HepG2 (cell line): ENCODE data around the gene SPDYE11. TPM values are rescaled to one million over a fixed set of nuclear protein-coding genes. Genes with fewer than 3 reads are reported as not detected.
"Not testable (repeated sequence)": the region's sequence is repeated elsewhere in the genome, so short reads cannot be mapped to it uniquely, and the experiment has no call there.

ENCODE experiments used
- CREB3 ChIP-seq: sonication (generic); formaldehyde crosslinking; IDR thresholded peaks from 2 replicates; pipeline ENCODE4 v1.5.0; 2020; ENCODE audit warnings: missing genetic modification reagents
- GABPA ChIP-seq, 2 experiments: IDR thresholded peaks; 2 replicates each; pipeline ENCODE4 v1.6.1; 2011 to 2016; ENCODE audit warnings: low read depth in 2 of 2, low read length in 1 of 2, missing biosample characterization in 1 of 2, missing genetic modification characterization in 1 of 2
- HOXA5 ChIP-seq: sonication (generic); formaldehyde crosslinking; IDR thresholded peaks from 2 replicates; pipeline ENCODE4 v1.4.0; 2020; ENCODE audit warnings: missing genetic modification reagents
- KAT7 ChIP-seq: IDR thresholded peaks from 2 replicates; pipeline ENCODE4 v1.6.1; 2018; ENCODE audit warnings: borderline replicate concordance, missing compliant biosample characterization
- MAZ ChIP-seq, 2 experiments: sonication (generic) in 1 of 2; formaldehyde crosslinking in 1 of 2; IDR thresholded peaks; 2 replicates each; pipeline versions ENCODE4 v1.5.0 to v1.6.1; 2012 to 2020; ENCODE audit warnings: low read depth in 2 of 2, mild to moderate bottlenecking in 2 of 2, borderline replicate concordance in 1 of 2, improper control_type of control experiment in 1 of 2, low read length in 1 of 2, missing genetic modification reagents in 1 of 2, moderate library complexity in 1 of 2
- MYC ChIP-seq: sonication (generic); formaldehyde crosslinking; IDR thresholded peaks from 2 replicates; pipeline ENCODE4 v1.9.0; 2021; ENCODE audit warnings: missing genetic modification reagents, borderline replicate concordance
- NFYC ChIP-seq: IDR thresholded peaks from 2 replicates; pipeline ENCODE4 v1.6.1; 2016; ENCODE audit warnings: missing genetic modification reagents, missing compliant biosample characterization
- NR2C2 ChIP-seq: sonication (generic); formaldehyde crosslinking; IDR thresholded peaks from 2 replicates; pipeline ENCODE4 v1.4.0; 2020; ENCODE audit warnings: missing genetic modification reagents, mild to moderate bottlenecking, moderate library complexity, borderline replicate concordance
- SALL2 ChIP-seq: sonication (generic); formaldehyde crosslinking; IDR thresholded peaks from 2 replicates; pipeline ENCODE4 v1.8.1; 2023; ENCODE audit warnings: mild to moderate bottlenecking, missing genetic modification reagents, inconsistent platforms
- SOX5 ChIP-seq: IDR thresholded peaks from 2 replicates; pipeline ENCODE4 v1.6.1; 2016; ENCODE audit warnings: borderline replicate concordance
- SP4 ChIP-seq: sonication (generic); formaldehyde crosslinking; IDR thresholded peaks from 2 replicates; pipeline ENCODE4 v1.8.1; 2023; ENCODE audit warnings: mild to moderate bottlenecking, missing genetic modification reagents
- THAP11 ChIP-seq: IDR thresholded peaks from 2 replicates; pipeline ENCODE4 v1.6.1; 2016; ENCODE audit warnings: missing biosample characterization, missing genetic modification reagents
- ZFP90 ChIP-seq: sonication (generic); formaldehyde crosslinking; IDR thresholded peaks from 2 replicates; pipeline ENCODE4 v1.8.0; 2022; ENCODE audit warnings: missing genetic modification reagents, mild to moderate bottlenecking, inconsistent platforms, borderline replicate concordance
- ZFP91 ChIP-seq: sonication (generic); formaldehyde crosslinking; IDR thresholded peaks from 2 replicates; pipeline ENCODE4 v1.9.0; 2022; ENCODE audit warnings: missing genetic modification reagents, mild to moderate bottlenecking, borderline replicate concordance
- ZFY ChIP-seq: sonication (generic); formaldehyde crosslinking; IDR thresholded peaks from 2 replicates; pipeline ENCODE4 v1.4.0; 2020; ENCODE audit warnings: missing genetic modification reagents
- ZMYM4 ChIP-seq: sonication (generic); formaldehyde crosslinking; IDR thresholded peaks from 2 replicates; pipeline ENCODE4 v1.8.1; 2023; ENCODE audit warnings: mild to moderate bottlenecking, missing genetic modification reagents
- ZNF362 ChIP-seq: sonication (generic); formaldehyde crosslinking; IDR thresholded peaks from 2 replicates; pipeline ENCODE4 v1.4.0; 2020; ENCODE audit warnings: missing genetic modification reagents, mild to moderate bottlenecking, borderline replicate concordance
- ZNF614 ChIP-seq: IDR thresholded peaks from 2 replicates; pipeline ENCODE4 v1.6.1; 2018; ENCODE audit warnings: missing biosample characterization, missing genetic modification reagents, inconsistent platforms, borderline replicate concordance
- ZNF687 ChIP-seq: sonication (generic); formaldehyde crosslinking; IDR thresholded peaks from 2 replicates; pipeline ENCODE4 v1.5.1; 2020; ENCODE audit warnings: mild to moderate bottlenecking, missing genetic modification reagents, moderate library complexity
- polyA plus RNA-seq, 8 experiments: library from polyadenylated mRNA; depleted of rRNA in 3 of 8; stranded (reverse) in 7 of 8; unstranded in 1 of 8; fragments of >200 nt; fragmentation: Illumina TruSeq in 4 of 8; extraction: Trizol in 4 of 8; gene quantifications; 2 replicates each; pipeline versions ENCODE4 v1.2.1 to v1.2.3, GENCODE V29; 2011 to 2016; ENCODE audit warnings: low read depth in 4 of 8, missing spikeins in 1 of 8, mixed read lengths in 1 of 8; ENCODE audit not compliant: insufficient read depth in 1 of 8
- total RNA-seq, 5 experiments: library from RNA; depleted of rRNA; stranded (reverse); fragments of >200 nt; fragmentation: Illumina TruSeq; extraction: Trizol; gene quantifications; 2 replicates each; pipeline ENCODE4 v1.2.3, GENCODE V29; 2016; ENCODE audit warnings: low read depth in 1 of 5

Gene SPDYE11
- total and polyA plus RNA-seq, 2 of the 13 experiments (the other 11 are each of a cell fraction or from before 2014, with no cell fraction given) = not detected

DNA sequence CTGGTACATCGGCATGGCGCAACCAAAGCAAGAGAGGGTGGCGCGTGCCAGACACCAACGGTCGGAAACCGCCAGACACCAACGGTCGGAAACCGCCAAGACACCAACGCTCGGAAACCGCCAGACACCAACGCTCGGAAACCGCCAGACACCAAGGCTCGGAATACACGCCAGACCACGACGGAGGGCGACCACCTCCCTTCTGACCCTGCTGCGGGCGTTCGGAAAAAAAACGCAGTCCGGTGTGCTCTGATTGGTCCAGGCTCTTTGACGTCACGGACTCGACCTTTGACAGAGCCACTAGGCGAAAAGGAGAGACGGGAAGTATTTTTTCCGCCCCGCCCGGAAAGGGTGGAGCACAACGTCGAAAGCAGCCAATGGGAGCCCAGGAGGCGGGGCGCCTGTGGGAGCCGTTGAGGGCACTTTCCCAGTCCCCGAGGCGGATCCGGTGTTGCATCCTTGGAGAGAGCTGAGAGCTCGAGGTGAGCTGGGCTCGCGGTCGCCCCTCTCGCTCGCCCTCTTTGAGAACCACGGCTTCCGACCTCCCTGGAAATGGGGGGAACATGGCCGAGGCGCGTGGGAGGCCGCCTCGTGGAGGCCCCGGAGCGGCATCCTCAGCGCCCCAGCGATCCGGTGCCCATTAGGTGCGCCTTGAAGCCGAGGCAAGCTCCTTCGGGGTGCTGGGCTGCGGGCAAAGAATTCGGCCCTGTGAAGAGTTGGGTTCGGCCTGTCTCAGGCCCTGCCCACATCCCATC, 51.8 kb downstream of the SPDYE11 start (continued):
- TF ChIP-seq SALL2 (CRISPR knock-in tag) (peak; percentile 46; the same call in 1 of the 2 replicates), KAT7 (0 out of 2 replicates have a peak, but pooled peaks have one; percentile 43), THAP11 (peak; percentile 79), MAZ (CRISPR knock-in tag; IDR thresholded peaks at IDR 0.05; ENCODE audit: low read depth) (peak; percentile 18; the same call in 1 of the 2 replicates), ZMYM4 (CRISPR knock-in tag) (peak; percentile 47), NR2C2 (CRISPR knock-in tag) (peak; percentile 93), ZFP90 (CRISPR knock-in tag) (0 out of 2 replicates have a peak, but pooled peaks have one; percentile 9), SP4 (CRISPR knock-in tag) (peak; percentile 69; the same call in 1 of the 2 replicates), ZNF614 (peak; percentile 53; the same call in 1 of the 2 replicates), ZFP91 (CRISPR knock-in tag) (0 out of 2 replicates have a peak, but pooled peaks have one; percentile 49), HOXA5 (0 out of 2 replicates have a peak, but pooled peaks have one; percentile 46), GABPA (IDR thresholded peaks at IDR 0.05; ENCODE audit: low read depth, low read length) (peak; percentile 29; the same call in 1 of the 2 replicates), GABPA (CRISPR knock-in tag; IDR thresholded peaks at IDR 0.05; ENCODE audit: low read depth) (peak; percentile 71), SOX5 (CRISPR knock-in tag) (0 out of 2 replicates have a peak, but pooled peaks have one; percentile 5), ZNF362 (CRISPR knock-in tag) (peak; percentile 99), ZFY (CRISPR knock-in tag) (peak; percentile 70), CREB3 (0 out of 2 replicates have a peak, but pooled peaks have one; percentile 57), ZNF687 (CRISPR knock-in tag) (peak; percentile 53), MYC (CRISPR knock-in tag) (peak; percentile 67; the same call in 1 of the 2 replicates), NFYC (CRISPR knock-in tag) (peak; percentile 85)
- TF ChIP-seq MAZ (IDR thresholded peaks at IDR 0.05; ENCODE audit: borderline replicate concordance, low read depth, low read length) = not testable (repeated sequence)
